ENCODE measurements around the gene SLFNL1.

GRCh38 chr1:40989066-40989465 lies 32.5 kb downstream of the SLFNL1 start:
- TF ChIP-seq, protein P1, sequence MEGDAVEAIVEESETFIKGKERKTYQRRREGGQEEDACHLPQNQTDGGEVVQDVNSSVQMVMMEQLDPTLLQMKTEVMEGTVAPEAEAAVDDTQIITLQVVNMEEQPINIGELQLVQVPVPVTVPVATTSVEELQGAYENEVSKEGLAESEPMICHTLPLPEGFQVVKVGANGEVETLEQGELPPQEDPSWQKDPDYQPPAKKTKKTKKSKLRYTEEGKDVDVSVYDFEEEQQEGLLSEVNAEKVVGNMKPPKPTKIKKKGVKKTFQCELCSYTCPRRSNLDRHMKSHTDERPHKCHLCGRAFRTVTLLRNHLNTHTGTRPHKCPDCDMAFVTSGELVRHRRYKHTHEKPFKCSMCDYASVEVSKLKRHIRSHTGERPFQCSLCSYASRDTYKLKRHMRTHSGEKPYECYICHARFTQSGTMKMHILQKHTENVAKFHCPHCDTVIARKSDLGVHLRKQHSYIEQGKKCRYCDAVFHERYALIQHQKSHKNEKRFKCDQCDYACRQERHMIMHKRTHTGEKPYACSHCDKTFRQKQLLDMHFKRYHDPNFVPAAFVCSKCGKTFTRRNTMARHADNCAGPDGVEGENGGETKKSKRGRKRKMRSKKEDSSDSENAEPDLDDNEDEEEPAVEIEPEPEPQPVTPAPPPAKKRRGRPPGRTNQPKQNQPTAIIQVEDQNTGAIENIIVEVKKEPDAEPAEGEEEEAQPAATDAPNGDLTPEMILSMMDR (IDR thresholded peaks at IDR 0.05; ENCODE audit: low read length): no peak
- TF ChIP-seq EZH2 (optimal IDR thresholded peaks at IDR 0.05; ENCODE audit: low read depth, low read length): no peak
